HFF-Myc (cell line): ENCODE measurements around the gene WDR18.

Experiments
- DNase-seq: peaks from one replicate; pipeline ENCODE4 v3.0.0-alpha.2; 2011; ENCODE audit warnings: low read depth; ENCODE audit errors: extremely low read depth
- H3K4me3 ChIP-seq: replicated peaks from 2 replicates; pipeline ENCODE4 v1.5.1; 2011; ENCODE audit warnings: low read depth, mild to moderate bottlenecking, control low read depth, low read length
- TF ChIP-seq, protein P1 (sequence below): IDR thresholded peaks from 2 replicates; pipeline ENCODE4 v1.5.1; 2012; ENCODE audit warnings: mild to moderate bottlenecking, low read depth, low read length, control low read depth; ENCODE audit errors: missing control alignments

Gene WDR18

DNA sequence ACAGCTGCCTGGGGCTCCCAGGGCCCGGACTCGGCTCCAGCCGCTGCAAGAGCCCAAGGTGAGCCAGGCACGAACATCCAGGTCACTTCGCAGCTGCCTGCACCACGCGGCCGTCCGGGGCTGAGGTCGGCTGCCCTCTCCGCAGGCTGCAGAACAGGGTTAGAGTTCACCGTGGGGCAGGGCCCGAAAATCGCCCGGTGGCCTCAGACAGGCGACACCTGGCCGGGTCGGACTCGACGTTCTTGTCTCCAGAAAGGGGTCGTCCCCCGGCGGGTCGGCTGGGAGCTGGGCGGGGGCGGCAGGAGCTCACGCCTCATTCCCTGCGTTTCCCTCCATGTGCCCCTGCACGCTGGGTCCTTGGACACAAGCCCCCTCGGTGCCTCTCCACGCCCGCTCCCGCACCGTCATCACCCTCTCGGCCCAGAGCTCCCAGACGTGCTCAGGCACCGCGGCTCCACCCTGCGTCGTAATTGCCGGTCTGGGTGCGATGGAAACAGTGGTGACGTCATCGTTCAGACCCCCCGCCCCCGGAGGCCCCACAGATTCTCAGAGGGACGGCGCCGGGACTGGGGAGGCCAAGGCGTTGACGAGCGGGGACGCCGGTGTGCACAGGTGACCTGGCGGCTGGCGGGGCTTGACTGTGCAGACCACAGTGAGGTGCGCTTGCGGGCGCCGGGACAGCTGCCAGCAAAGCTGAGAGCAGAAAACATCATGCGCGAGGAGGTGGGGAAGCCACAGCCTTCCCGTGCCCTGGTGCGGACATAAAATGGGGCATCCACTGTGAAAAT, 12.1 kb downstream of the WDR18 start:
- no peak overlapping the region for H3K4me3 ChIP-seq
- no peak for DNase-seq
- TF ChIP-seq, protein P1, sequence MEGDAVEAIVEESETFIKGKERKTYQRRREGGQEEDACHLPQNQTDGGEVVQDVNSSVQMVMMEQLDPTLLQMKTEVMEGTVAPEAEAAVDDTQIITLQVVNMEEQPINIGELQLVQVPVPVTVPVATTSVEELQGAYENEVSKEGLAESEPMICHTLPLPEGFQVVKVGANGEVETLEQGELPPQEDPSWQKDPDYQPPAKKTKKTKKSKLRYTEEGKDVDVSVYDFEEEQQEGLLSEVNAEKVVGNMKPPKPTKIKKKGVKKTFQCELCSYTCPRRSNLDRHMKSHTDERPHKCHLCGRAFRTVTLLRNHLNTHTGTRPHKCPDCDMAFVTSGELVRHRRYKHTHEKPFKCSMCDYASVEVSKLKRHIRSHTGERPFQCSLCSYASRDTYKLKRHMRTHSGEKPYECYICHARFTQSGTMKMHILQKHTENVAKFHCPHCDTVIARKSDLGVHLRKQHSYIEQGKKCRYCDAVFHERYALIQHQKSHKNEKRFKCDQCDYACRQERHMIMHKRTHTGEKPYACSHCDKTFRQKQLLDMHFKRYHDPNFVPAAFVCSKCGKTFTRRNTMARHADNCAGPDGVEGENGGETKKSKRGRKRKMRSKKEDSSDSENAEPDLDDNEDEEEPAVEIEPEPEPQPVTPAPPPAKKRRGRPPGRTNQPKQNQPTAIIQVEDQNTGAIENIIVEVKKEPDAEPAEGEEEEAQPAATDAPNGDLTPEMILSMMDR = no peak

DNA sequence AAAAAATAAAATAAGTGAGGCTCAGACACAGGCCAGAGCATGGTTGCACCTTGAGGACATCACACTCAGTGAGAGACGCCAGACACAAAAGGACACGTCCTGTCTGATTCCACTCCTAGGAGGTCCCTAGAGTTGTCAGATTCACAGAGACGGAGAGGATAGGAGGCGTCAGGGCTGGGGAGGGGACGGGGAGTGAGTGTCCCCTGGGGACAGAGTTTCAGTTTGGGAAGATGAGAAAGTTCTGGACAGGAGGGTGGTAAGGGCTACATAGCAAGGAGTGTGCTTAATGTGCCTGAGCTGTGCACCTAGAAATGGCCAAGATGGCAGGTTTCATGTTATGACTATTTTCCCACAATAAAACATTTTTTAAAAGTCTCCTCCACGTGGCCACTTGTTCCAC, 13.9 kb downstream of the WDR18 start:
- DNase-seq = no peak
- no peak overlapping the region for H3K4me3 ChIP-seq
- TF ChIP-seq, protein P1 = no peak

DNA sequence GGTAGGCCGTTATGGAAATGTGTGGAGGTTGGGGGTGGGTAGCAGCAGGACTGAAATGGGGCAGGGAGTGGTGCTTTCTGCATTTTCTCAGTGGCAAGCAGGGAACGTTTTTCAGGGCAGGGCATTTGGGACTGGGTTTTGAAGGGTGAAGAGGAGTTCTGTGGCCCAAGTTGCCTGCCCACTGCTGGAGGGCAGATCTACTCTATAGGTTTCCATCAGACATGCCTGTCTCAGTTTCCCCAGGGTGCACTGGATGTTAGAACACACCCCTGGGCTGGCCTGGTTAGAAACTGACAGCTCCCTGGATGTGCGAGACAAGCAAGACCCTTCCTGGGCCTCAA, 15.2 kb downstream of the WDR18 start:
- DNase-seq = no peak
- H3K4me3 ChIP-seq = no peak overlapping the region
- TF ChIP-seq, protein P1 = no peak

DNA sequence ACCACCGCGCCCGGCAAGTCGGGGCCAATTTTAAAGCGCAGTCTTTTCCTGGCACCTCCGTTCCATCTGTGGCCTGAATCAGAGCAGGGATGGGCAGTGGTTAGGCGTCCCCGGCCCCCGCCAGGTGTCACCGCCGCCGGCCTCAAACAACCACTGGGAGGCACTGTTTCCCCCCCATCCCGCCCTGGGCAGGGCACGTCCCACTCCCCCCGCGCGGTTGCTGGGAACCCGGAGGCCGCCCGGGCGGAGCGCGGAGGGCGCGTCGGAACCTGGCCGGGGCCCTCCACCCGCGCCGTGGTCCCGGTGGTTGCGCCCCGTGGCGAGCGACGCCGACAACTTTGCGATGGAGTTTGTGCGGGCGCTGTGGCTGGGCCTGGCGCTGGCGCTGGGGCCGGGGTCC, 15.9 kb downstream of the WDR18 start, which contains the start of gene GRIN3B:
Gene GRIN3B (plus strand): TSS at position 325 of the 400 bp plus-strand sequence. CDS start 19 bp downstream, at position 344.
- H3K4me3 ChIP-seq = no peak within 1 kb of the TSS
- no peak for DNase-seq
- TF ChIP-seq, protein P1 = peak; percentile 53

DNA sequence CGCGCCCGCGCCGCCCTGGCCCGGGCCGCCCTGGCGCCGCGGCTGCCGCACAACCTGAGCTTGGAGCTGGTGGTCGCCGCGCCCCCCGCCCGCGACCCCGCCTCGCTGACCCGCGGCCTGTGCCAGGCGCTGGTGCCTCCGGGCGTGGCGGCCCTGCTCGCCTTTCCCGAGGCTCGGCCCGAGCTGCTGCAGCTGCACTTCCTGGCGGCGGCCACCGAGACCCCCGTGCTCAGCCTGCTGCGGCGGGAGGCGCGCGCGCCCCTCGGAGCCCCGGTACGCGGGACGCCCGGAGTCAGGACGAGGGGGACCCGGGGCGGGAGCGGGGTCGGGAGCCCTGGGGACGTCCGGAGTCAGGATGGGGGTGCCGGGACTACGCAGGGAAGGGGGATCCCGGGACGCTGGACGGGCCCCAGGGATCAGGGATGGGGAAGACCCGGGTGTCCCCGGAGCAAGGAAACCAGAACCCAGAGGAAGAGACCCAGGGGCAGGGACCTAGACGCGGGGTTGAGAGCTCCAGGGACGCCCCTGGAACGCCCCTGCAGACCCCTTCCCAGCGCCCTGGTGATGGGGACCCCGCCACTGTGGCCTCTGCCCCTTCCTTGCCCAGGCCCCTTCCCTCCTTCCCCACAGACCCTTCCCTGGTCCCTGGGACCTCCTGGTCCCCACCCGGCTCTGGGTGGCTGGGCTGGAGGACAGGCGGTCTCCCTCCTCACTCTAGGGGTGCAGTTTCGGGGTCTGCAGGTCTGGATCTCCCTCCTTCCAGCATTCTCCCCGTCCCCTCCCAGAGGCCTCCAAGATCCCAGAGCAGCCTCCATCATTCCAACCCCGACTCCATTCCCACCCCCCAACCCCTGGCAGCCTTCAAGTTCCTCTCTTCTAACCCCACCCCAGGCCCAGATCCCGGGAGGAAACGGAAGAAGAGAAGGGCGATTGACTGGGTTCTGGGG, 16.7 kb downstream of the WDR18 start:
- TF ChIP-seq, protein P1 = no peak
- DNase-seq = no peak
- no peak overlapping the region for H3K4me3 ChIP-seq

DNA sequence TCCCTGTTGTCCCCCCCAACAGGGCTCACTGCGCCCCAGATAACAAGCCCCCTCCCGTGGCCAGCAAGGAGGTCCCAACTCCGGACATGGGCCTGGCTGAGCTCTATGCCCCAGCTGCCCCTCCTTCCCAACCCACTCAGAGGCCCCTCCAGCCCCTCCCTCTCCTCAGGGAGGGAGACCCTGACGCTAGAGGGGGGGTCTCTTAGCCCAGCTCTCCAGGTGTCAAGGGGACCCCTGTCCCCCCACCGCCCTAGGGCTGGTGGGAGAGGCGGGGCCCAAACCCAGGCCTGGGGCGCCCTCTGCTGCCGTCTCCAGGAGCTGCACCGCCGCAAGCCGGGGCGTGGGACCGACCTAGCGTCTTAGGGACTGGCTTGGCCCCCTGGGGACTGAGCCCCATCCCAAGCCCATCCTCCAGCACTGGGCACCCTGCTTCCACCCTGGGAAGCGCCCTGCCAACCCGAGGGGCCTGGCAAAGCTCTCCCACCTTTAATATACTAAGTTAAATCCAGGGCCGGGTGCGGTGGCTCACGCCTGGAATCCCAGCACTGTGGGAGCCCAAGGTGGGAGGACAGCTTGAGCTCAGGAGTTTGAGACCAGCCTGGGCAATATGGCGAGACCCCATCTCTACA, 17.5 kb downstream of the WDR18 start:
- no peak overlapping the region for H3K4me3 ChIP-seq
- DNase-seq = no peak
- TF ChIP-seq, protein P1 = peak; percentile 75
